ENCODE data around the gene DAW1.
"Not testable (repeated sequence)": the region's sequence is repeated elsewhere in the genome, so short reads cannot be mapped to it uniquely, and the experiment has no call there.

The DAW1 gene

GRCh38 chr2:227871375-227871791 is at the start of gene DAW1:
Gene DAW1 (plus strand): TSS chr2:227871631. CDS start chr2:227871690, 59 bp downstream.
- no peak for DNase-seq

- no peak for DNase-seq
These were observed 48.9 kb upstream of the DAW1 start for GRCh38 chr2:227822416-227823003.

GRCh38 chr2:227823922-227824321 is 47.5 kb upstream of the DAW1 start:
- DNase-seq: no peak

- DNase-seq: no peak
These were observed 46.7 kb upstream of the DAW1 start for GRCh38 chr2:227824711-227825110.

GRCh38 chr2:227826019-227826521 is 45.4 kb upstream of the DAW1 start:
- DNase-seq: no peak

- no peak for DNase-seq
These were observed 44.9 kb upstream of the DAW1 start for GRCh38 chr2:227826563-227826962.

GRCh38 chr2:227827143-227827542 is 44.3 kb upstream of the DAW1 start:
- DNase-seq: no peak

- DNase-seq: no peak
These were observed 42.9 kb upstream of the DAW1 start for GRCh38 chr2:227828477-227828912.

GRCh38 chr2:227829337-227829736 is 42.1 kb upstream of the DAW1 start:
- no peak for DNase-seq

- DNase-seq: no peak
These were observed 37.0 kb upstream of the DAW1 start for GRCh38 chr2:227834423-227834822.

- DNase-seq: no peak
These were observed 36.3 kb upstream of the DAW1 start for GRCh38 chr2:227834916-227835650.

GRCh38 chr2:227839339-227840129 is 31.9 kb upstream of the DAW1 start:
- not testable (repeated sequence) for DNase-seq

- no peak for DNase-seq
These were observed 24.6 kb upstream of the DAW1 start for GRCh38 chr2:227846831-227847230.

GRCh38 chr2:227848146-227848545 is 23.3 kb upstream of the DAW1 start:
- no peak for DNase-seq

- DNase-seq: no peak
These were observed 22.8 kb upstream of the DAW1 start for GRCh38 chr2:227848586-227848985.

GRCh38 chr2:227849906-227850305 is 21.5 kb upstream of the DAW1 start:
- no peak for DNase-seq

- DNase-seq: no peak
These were observed 18.2 kb upstream of the DAW1 start for GRCh38 chr2:227853204-227853629.

- DNase-seq: no peak
These were observed 17.6 kb upstream of the DAW1 start for GRCh38 chr2:227853765-227854271.

- DNase-seq: no peak
These were observed 16.0 kb upstream of the DAW1 start for GRCh38 chr2:227855440-227855839.

GRCh38 chr2:227856697-227857096 is 14.7 kb upstream of the DAW1 start:
- no peak for DNase-seq

- DNase-seq: no peak
These were observed 11.2 kb upstream of the DAW1 start for GRCh38 chr2:227860221-227860641.

GRCh38 chr2:227861011-227861410 is 10.4 kb upstream of the DAW1 start:
- DNase-seq: no peak

GRCh38 chr2:227862227-227862740 is 9.1 kb upstream of the DAW1 start:
- DNase-seq: peak; percentile 15

Measured in NCI-H1105 (cell line).